PC-9 (cell line): ENCODE measurements around the gene OR6B1.

Experiments
- EZH2 ChIP-seq: fragments of 200-600 bp; sonication (generic); IDR thresholded peaks from 2 replicates; pipeline ENCODE4 v1.8.0; 2017; ENCODE audit warnings: antibody characterized with exemption, low read depth
- TF ChIP-seq, protein P1 (sequence below): fragments of 200-600 bp; sonication (generic); conservative IDR thresholded peaks from 2 replicates; pipeline ENCODE4 v1.6.1; 2017; ENCODE audit warnings: mixed run types, antibody characterized with exemption, mild to moderate bottlenecking, moderate library complexity

- TF ChIP-seq, protein P1, sequence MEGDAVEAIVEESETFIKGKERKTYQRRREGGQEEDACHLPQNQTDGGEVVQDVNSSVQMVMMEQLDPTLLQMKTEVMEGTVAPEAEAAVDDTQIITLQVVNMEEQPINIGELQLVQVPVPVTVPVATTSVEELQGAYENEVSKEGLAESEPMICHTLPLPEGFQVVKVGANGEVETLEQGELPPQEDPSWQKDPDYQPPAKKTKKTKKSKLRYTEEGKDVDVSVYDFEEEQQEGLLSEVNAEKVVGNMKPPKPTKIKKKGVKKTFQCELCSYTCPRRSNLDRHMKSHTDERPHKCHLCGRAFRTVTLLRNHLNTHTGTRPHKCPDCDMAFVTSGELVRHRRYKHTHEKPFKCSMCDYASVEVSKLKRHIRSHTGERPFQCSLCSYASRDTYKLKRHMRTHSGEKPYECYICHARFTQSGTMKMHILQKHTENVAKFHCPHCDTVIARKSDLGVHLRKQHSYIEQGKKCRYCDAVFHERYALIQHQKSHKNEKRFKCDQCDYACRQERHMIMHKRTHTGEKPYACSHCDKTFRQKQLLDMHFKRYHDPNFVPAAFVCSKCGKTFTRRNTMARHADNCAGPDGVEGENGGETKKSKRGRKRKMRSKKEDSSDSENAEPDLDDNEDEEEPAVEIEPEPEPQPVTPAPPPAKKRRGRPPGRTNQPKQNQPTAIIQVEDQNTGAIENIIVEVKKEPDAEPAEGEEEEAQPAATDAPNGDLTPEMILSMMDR: no peak
- TF ChIP-seq EZH2: no peak
Measured at GRCh38 chr7:144009361-144009760, 9.2 kb downstream of the OR6B1 start.
